HEK293T (cell line): Measurements from ENCODE around the gene NNAT.

Source experiments
- FOXM1 ChIP-seq: fragments of 450-650 bp; IDR thresholded peaks from 2 replicates; pipeline ENCODE4 v1.6.1; 2017; ENCODE audit warnings: mild to moderate bottlenecking, borderline replicate concordance
- SP1 ChIP-seq: fragments of 450-650 bp; IDR thresholded peaks from 2 replicates; pipeline ENCODE4 v1.6.1; 2017
- SUZ12 ChIP-seq: fragments of 450-650 bp; IDR thresholded peaks from 2 replicates; pipeline ENCODE4 v1.6.1; 2016; ENCODE audit warnings: mild to moderate bottlenecking

DNA sequence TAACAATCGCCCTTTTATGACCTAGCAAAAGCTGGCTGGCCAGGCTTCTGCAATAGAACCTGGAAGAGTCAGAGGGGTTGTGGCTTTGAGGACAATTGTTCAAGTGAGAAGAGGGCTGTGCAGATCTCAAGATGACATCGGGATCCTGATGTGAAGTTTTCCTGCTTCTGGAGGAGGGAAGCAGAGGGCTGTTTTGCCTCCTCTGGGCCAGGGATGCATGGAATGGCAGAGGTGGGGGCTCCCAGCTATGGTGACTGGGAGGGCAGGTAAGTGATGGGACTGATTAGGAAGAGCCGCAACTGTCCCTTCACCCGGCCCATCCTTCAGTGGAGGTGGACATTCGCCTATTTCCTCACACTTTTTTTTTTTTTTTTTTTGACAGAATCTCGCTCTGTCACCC is 50.0 kb downstream of the NNAT start:
- TF ChIP-seq FOXM1, result no peak
- no peak for TF ChIP-seq SP1
- no peak for TF ChIP-seq SUZ12
